T47D (cell line): Measurements from ENCODE around the gene CEP131.
A peak's percentile ranks its signal among the peaks of the same experiment; 100 is the strongest.

ENCODE experiments used
- DNase-seq, 2 experiments: peaks; one replicate each; pipeline versions ENCODE4 v3.0.0 to v3.0.0-alpha.2; 2011 to 2012; ENCODE audit warnings: low read depth in 1 of 2, low spot score in 1 of 2
- JUND ChIP-seq: IDR thresholded peaks from 2 replicates; pipeline ENCODE4 v1.6.1; 2012; ENCODE audit warnings: low read depth
- in situ Hi-C: cut with HindIII; loops from 2 replicates; pipeline ENCODE4 v1.10.0; 2016; ENCODE audit warnings: low sequenced_read_pairs, low pct_unique_long_range_greater_than_20kb

CEP131 gene

GRCh38 chr17:81142301-81143199, 80.2 kb downstream of the CEP131 start:
- in situ Hi-C loops, result no loop called here
- no peak for TF ChIP-seq JUND
- peak; percentile 92 to 95 for DNase-seq

- no peak for TF ChIP-seq JUND
- DNase-seq, result no peak
- in situ Hi-C loops, result no loop called here
These were observed 82.1 kb downstream of the CEP131 start for GRCh38 chr17:81140695-81141094.

GRCh38 chr17:81140018-81140417, 82.7 kb downstream of the CEP131 start:
- no peak for TF ChIP-seq JUND
- in situ Hi-C loops, result no loop called here
- no peak for DNase-seq
